ENCODE results near the gene PCSK1N. TPM values are rescaled to one million over a fixed set of nuclear protein-coding genes. Genes with fewer than 3 reads are reported as not detected.

Gene PCSK1N
- total RNA-seq, 3 donors from 2014 or later (not counting 1 experiment from before 2014, with no cell fraction given) = 0.35 to 0.89 TPM; not detected in 1

DNA sequence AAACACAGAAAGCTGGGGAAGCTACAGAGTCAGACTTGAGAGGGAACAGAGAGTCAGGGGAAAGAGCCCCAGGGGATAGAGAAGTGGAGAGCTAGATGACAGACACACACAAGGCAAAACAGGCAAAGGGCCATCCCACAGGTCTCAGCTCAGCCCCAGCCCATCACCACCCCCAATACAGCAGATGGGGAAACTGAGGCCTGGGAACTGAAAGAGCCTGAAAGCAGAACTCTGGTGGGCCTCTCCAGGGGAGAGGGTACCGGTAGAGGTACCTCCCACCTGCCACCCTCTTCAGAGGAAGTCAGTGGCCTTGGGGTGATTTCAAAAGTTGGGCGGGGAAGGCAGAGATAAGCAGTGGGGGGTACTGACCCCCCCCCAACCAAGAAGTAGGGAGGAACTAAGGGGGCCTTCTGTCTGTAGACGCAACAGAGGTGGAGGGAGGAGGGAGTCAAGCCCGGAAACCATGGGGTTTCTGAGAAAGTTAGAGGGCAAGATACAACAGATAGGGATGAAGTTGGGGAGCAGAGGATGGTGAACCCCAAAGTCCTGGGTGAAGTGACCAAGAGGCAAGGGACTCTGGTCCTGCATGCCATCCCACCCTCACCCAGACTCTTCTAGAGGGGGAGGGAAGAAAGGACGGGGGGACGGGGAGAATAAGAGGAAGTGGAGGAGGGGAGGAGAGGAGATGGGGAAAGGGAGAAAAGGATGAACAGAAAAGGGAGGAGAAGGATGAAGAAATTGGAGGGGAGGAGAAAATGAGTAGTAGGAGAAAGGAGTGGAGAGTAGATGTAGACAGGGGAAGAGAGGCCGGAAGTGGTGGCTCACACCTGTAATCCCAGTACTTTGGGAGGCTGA is 45.8 kb downstream of the PCSK1N start:
- ATAC-seq (peak in 2 of 3 donors; percentile 10 to 79), DNase-seq (no peak)
- Histone ChIP-seq H3K27ac (ENCODE audit: low read length) (no peak overlapping the region), H3K36me3 (ENCODE audit: control insufficient read depth, insufficient read depth, low read length) (no peaks in the 10 kb centered on the region), H3K4me3 (ENCODE audit: low read length) (no peak overlapping the region), H3K9me3 (ENCODE audit: control insufficient read depth, insufficient read depth, low read length) (no peaks in the 10 kb centered on the region), H3K4me1 (ENCODE audit: control insufficient read depth, insufficient read depth, low read length) (peaks cover 8% of the 10 kb centered on the region), H3K27me3 (ENCODE audit: control insufficient read depth, insufficient read depth, low read length) (no peaks in the 10 kb centered on the region)
- H3K4me3 Mint-ChIP-seq = no peak overlapping the region
- no peaks in the 10 kb centered on the region for H3K9me3 Mint-ChIP-seq
- peak overlapping the region in 1 of 2 donors; percentile 59 for H3K27ac Mint-ChIP-seq
- no peaks in the 10 kb centered on the region for H3K36me3 Mint-ChIP-seq
- peaks cover 0 to 9% of the 10 kb centered on the region in 2 donors for H3K27me3 Mint-ChIP-seq (ENCODE audit: low read depth in 2 of 2)
- H3K4me1 Mint-ChIP-seq = peaks cover 0 to 24% of the 10 kb centered on the region in 2 donors
- 3% methylated on average over 4 of the region's 7 CpGs for WGBS (ENCODE audit: insufficient coverage)
- TF ChIP-seq, protein P1, sequence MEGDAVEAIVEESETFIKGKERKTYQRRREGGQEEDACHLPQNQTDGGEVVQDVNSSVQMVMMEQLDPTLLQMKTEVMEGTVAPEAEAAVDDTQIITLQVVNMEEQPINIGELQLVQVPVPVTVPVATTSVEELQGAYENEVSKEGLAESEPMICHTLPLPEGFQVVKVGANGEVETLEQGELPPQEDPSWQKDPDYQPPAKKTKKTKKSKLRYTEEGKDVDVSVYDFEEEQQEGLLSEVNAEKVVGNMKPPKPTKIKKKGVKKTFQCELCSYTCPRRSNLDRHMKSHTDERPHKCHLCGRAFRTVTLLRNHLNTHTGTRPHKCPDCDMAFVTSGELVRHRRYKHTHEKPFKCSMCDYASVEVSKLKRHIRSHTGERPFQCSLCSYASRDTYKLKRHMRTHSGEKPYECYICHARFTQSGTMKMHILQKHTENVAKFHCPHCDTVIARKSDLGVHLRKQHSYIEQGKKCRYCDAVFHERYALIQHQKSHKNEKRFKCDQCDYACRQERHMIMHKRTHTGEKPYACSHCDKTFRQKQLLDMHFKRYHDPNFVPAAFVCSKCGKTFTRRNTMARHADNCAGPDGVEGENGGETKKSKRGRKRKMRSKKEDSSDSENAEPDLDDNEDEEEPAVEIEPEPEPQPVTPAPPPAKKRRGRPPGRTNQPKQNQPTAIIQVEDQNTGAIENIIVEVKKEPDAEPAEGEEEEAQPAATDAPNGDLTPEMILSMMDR (IDR thresholded peaks at IDR 0.05) = no peak
- intact Hi-C loops (cut with micrococcal nuclease) = no loop called here

DNA sequence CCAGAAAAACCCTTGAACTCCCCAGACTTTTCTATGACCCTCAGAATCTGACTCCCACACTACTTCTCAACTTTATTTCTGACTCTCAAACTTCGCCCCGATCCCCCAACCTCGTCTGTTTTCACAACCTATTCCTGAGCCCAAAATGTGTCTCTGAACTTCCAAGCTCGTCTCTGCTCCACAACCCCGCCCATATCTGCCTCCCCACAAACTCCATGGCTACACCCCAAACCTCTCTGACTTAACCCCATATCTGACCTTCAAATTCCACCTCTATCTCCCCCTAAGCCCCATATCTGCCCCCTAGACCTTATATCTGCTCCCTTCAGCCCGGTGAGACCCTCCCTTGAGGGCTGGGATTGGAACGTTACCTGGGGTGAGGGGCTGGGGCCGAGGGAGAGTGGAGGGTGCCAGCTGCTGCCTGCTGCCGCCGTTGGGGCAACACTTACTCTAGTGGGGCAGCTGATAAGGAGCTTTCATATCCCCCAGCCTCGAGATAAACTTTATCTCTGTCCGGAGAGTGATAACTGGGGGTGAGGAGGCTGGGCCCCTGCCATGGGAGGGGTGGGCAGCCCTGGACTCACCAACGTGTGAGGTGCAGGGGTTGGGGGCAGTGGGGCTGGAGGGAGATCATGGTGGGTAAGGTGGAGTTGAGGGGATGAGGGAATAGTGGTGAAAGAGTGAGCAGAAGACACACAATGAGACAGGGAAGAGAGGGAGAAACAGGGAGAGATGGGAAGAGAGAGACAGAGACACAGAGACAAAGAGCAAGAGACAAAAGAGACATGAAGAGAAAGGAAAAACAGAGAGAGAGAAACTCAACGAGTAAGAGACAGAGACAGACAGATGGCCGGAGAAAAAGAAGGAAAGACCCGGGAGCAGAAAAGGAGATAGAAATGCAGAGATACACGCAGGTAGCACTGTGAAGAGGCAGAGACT is 47.6 kb downstream of the PCSK1N start:
- H3K4me1 Mint-ChIP-seq = peaks cover 0 to 24% of the 10 kb centered on the region in 2 donors
- H3K9me3 Mint-ChIP-seq = no peaks in the 10 kb centered on the region
- TF ChIP-seq, protein P1 (IDR thresholded peaks at IDR 0.05) = no peak
- H3K36me3 Mint-ChIP-seq = no peaks in the 10 kb centered on the region
- intact Hi-C loops (cut with micrococcal nuclease) = no loop called here
- Histone ChIP-seq H3K27ac (ENCODE audit: low read length) (no peak overlapping the region), H3K36me3 (ENCODE audit: control insufficient read depth, insufficient read depth, low read length) (no peaks in the 10 kb centered on the region), H3K27me3 (ENCODE audit: control insufficient read depth, insufficient read depth, low read length) (no peaks in the 10 kb centered on the region), H3K4me1 (ENCODE audit: control insufficient read depth, insufficient read depth, low read length) (peaks cover 8% of the 10 kb centered on the region), H3K4me3 (ENCODE audit: low read length) (no peak overlapping the region), H3K9me3 (ENCODE audit: control insufficient read depth, insufficient read depth, low read length) (no peaks in the 10 kb centered on the region)
- H3K27me3 Mint-ChIP-seq (ENCODE audit: low read depth in 2 of 2) = peaks cover 0 to 9% of the 10 kb centered on the region in 2 donors
- ATAC-seq = no peak
- no peak overlapping the region for H3K4me3 Mint-ChIP-seq
- H3K27ac Mint-ChIP-seq = no peak overlapping the region
- WGBS (ENCODE audit: insufficient coverage) = 75% methylated on average over 15 of the region's 17 CpGs
- no peak for DNase-seq

DNA sequence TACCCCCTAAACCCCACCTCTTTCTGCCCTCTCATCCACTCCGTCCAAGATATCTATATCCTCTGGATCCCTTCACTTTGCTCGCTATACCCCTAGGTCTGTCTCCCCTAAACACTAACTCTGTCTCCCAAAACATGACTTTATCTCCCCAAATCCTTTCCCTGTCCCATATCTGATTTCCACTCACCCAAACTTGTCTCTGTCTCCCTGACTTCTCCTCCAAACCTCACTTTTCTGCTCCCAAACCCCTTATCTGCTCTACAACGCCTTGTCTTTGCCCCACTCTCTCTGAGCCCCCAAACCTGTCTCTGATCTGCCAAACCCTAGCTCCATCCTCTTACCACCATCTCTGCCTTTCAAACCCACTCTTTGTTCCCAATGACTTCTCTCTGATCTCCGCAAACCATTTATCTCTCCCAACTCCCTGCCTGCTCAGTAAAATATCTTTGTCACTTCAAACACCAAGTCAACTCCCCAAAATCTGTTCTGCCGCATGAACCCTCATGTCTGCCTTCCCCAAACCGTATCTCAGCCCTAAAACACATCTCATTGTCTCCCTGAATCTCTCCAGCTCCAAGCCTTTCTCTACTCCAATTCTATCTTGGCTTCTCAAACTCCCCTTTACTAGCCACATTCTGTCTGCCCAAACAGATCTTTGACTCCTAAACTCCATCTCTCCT is 48.4 kb downstream of the PCSK1N start:
- TF ChIP-seq, protein P1 (IDR thresholded peaks at IDR 0.05) = no peak

More for the DNA sequence above, 48.4 kb downstream of the PCSK1N start:
- Mint-ChIP-seq H3K4me1 (peaks cover 0 to 24% of the 10 kb centered on the region in 2 donors), H3K27me3 (ENCODE audit: low read depth in 2 of 2) (peaks cover 0 to 9% of the 10 kb centered on the region in 2 donors), H3K4me3 (no peak overlapping the region), H3K36me3 (no peaks in the 10 kb centered on the region), H3K9me3 (no peaks in the 10 kb centered on the region), H3K27ac (no peak overlapping the region)
- no peak overlapping the region for H3K4me3 ChIP-seq (ENCODE audit: low read length)
- H3K27ac ChIP-seq (ENCODE audit: low read length) = no peak overlapping the region
- intact Hi-C loops (cut with micrococcal nuclease) = no loop called here
- H3K4me1 ChIP-seq (ENCODE audit: control insufficient read depth, insufficient read depth, low read length) = peaks cover 8% of the 10 kb centered on the region
- H3K36me3 ChIP-seq (ENCODE audit: control insufficient read depth, insufficient read depth, low read length) = no peaks in the 10 kb centered on the region
- WGBS (ENCODE audit: insufficient coverage) = 93% methylated on average over 6 of the region's 6 CpGs
- no peaks in the 10 kb centered on the region for H3K9me3 ChIP-seq (ENCODE audit: control insufficient read depth, insufficient read depth, low read length)
- H3K27me3 ChIP-seq (ENCODE audit: control insufficient read depth, insufficient read depth, low read length) = no peaks in the 10 kb centered on the region
- no peak for ATAC-seq
- no peak for DNase-seq
